ENCODE data around the gene PGP.

Gene PGP

GRCh38 chr16:2190002-2190658 is 24.5 kb downstream of the PGP start:
- H3K4me1 ChIP-seq (ENCODE audit: low read length) = no peaks in the 10 kb centered on the region
- no peaks in the 10 kb centered on the region for H4K20me1 ChIP-seq (ENCODE audit: insufficient read depth, low read length)
- H2AFZ ChIP-seq (ENCODE audit: low read length) = no peak overlapping the region
- H3F3A ChIP-seq (ENCODE audit: insufficient read depth, low read length) = no peaks in the 10 kb centered on the region
- no peaks in the 10 kb centered on the region for H3K9me3 ChIP-seq (replicated peaks; ENCODE audit: insufficient read depth, low read length)
- H3K4me3 ChIP-seq (ENCODE audit: low read length) = no peak overlapping the region
- H3K27me3 ChIP-seq (replicated peaks; ENCODE audit: insufficient read depth, low read length) = peaks cover 88% of the 10 kb centered on the region
- H3K4me2 ChIP-seq (ENCODE audit: low read depth, low read length) = no peak overlapping the region
- H3K9ac ChIP-seq (ENCODE audit: low read length) = no peak overlapping the region
- TF ChIP-seq EZH2 (optimal IDR thresholded peaks at IDR 0.05; ENCODE audit: low read depth, low read length) (no peak), CTCF (IDR thresholded peaks at IDR 0.05; ENCODE audit: low read length) (no peak), EZH2phosphoT487 (IDR thresholded peaks at IDR 0.05; ENCODE audit: low read length) (no peak)
- H3K79me2 ChIP-seq (ENCODE audit: low read length) = no peaks in the 10 kb centered on the region
- H3K36me3 ChIP-seq (replicated peaks; ENCODE audit: insufficient read depth, low read length) = no peaks in the 10 kb centered on the region
- no peaks in the 10 kb centered on the region for H3K9me2 ChIP-seq (replicated peaks; ENCODE audit: insufficient read depth, low read length)
- H3K27ac ChIP-seq (ENCODE audit: low read length) = no peak overlapping the region
- no peak for DNase-seq

- Histone ChIP-seq H3K9me2 (replicated peaks; ENCODE audit: insufficient read depth, low read length) (no peaks in the 10 kb centered on the region), H4K20me1 (ENCODE audit: insufficient read depth, low read length) (no peaks in the 10 kb centered on the region), H3K27me3 (replicated peaks; ENCODE audit: insufficient read depth, low read length) (peaks cover 88% of the 10 kb centered on the region), H3K27ac (ENCODE audit: low read length) (no peak overlapping the region), H3F3A (ENCODE audit: insufficient read depth, low read length) (no peaks in the 10 kb centered on the region), H3K4me3 (ENCODE audit: low read length) (no peak overlapping the region), H3K4me2 (ENCODE audit: low read depth, low read length) (no peak overlapping the region), H3K36me3 (replicated peaks; ENCODE audit: insufficient read depth, low read length) (no peaks in the 10 kb centered on the region), H3K9ac (ENCODE audit: low read length) (no peak overlapping the region), H3K9me3 (replicated peaks; ENCODE audit: insufficient read depth, low read length) (no peaks in the 10 kb centered on the region), H3K4me1 (ENCODE audit: low read length) (no peaks in the 10 kb centered on the region), H2AFZ (ENCODE audit: low read length) (no peak overlapping the region), H3K79me2 (ENCODE audit: low read length) (no peaks in the 10 kb centered on the region)
- TF ChIP-seq CTCF (IDR thresholded peaks at IDR 0.05; ENCODE audit: low read length) = no peak
- TF ChIP-seq EZH2 (optimal IDR thresholded peaks at IDR 0.05; ENCODE audit: low read depth, low read length) = no peak
- TF ChIP-seq EZH2phosphoT487 (IDR thresholded peaks at IDR 0.05; ENCODE audit: low read length) = no peak
- DNase-seq = no peak
Measured at GRCh38 chr16:2189252-2189893, 25.3 kb downstream of the PGP start.

DNA sequence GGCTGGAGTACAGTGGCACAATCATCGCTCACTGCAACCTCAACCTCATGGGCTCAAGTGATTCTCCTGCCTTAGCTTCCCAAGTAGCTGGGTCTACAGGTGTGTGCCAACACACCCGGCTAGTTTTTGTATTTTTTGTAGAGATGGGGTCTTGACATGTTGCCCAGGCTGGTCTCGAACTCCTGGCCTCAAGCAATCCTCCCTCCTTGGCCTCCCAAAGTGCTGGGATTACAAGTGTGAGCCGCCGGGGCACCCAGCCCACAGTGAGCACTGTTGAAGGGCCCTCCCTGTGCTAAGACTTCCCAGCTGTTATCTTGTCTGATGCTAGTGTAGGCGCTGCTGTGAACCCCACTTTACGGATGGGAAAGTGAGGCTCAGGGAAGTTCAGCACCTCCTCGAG is 26.2 kb downstream of the PGP start:
- H3K79me2 ChIP-seq (ENCODE audit: low read length) = no peaks in the 10 kb centered on the region
- no peak overlapping the region for H2AFZ ChIP-seq (ENCODE audit: low read length)
- no peaks in the 10 kb centered on the region for H3K36me3 ChIP-seq (replicated peaks; ENCODE audit: insufficient read depth, low read length)
- no peak for DNase-seq
- H3K27ac ChIP-seq (ENCODE audit: low read length) = no peak overlapping the region
- no peaks in the 10 kb centered on the region for H3K4me1 ChIP-seq (ENCODE audit: low read length)
- no peaks in the 10 kb centered on the region for H4K20me1 ChIP-seq (ENCODE audit: insufficient read depth, low read length)
- no peak for TF ChIP-seq EZH2phosphoT487 (IDR thresholded peaks at IDR 0.05; ENCODE audit: low read length)
- TF ChIP-seq EZH2 (optimal IDR thresholded peaks at IDR 0.05; ENCODE audit: low read depth, low read length) = no peak
- TF ChIP-seq CTCF (IDR thresholded peaks at IDR 0.05; ENCODE audit: low read length) = no peak
- H3K9me3 ChIP-seq (replicated peaks; ENCODE audit: insufficient read depth, low read length) = no peaks in the 10 kb centered on the region
- peaks cover 79% of the 10 kb centered on the region for H3K27me3 ChIP-seq (replicated peaks; ENCODE audit: insufficient read depth, low read length)
- no peaks in the 10 kb centered on the region for H3K9me2 ChIP-seq (replicated peaks; ENCODE audit: insufficient read depth, low read length)
- no peak overlapping the region for H3K4me2 ChIP-seq (ENCODE audit: low read depth, low read length)
- no peak overlapping the region for H3K4me3 ChIP-seq (ENCODE audit: low read length)
- no peaks in the 10 kb centered on the region for H3F3A ChIP-seq (ENCODE audit: insufficient read depth, low read length)
- H3K9ac ChIP-seq (ENCODE audit: low read length) = no peak overlapping the region

All from MM.1S (cell line).